Stimulated activated CD4-positive, alpha-beta T cell treated with anti-CD3 and anti-CD28 coated beads, Interleukin-12 subunit alpha, Interleukin-12 subunit beta, amount 100 ng/mL, for 4 hours (primary cell): ENCODE data around the gene SP1.
A peak's percentile ranks its signal among the peaks of the same experiment; 100 is the strongest.
"Not testable (repeated sequence)": the region's sequence is repeated elsewhere in the genome, so short reads cannot be mapped to it uniquely, and the experiment has no call there.

ENCODE experiments used
- DNase-seq: peaks from one replicate; pipeline ENCODE4 v3.0.0-alpha.2; 2020

SP1 gene

DNA sequence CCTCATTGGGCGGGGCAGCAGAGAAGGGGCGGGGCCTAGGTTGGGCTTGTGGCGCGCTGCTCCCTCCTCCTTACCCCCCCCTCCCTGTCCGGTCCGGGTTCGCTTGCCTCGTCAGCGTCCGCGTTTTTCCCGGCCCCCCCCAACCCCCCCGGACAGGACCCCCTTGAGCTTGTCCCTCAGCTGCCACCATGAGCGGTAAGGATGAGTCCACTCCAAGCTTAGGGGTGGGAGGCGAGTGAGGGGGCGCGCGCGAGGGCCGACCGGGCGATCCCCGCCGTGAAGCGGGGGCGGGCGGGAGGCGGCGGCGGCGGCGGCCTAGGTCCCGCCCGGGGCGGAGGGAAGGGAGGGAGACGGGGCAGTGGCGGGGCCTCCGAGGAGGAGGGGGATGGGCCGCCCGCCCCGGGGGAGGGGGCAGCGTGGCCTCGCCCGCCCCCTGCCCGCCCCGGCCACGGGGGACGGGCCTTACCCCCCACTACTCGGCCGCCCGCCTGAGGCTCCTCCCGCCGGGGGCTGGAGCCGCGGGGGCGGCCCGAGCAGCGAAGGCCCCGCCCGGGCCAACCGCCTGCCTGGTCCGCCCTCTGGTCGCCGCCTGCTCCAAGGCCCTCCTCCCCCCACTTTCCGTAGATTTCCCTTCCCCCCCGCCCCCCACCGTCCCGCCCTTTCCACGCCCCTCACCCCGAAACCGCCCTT lies at the start of gene SP1:
TSS of gene SP1 (plus strand) at position 73 of the 690 bp plus-strand sequence. CDS start at position 189, 116 bp downstream.
- peak; percentile 84 for DNase-seq

DNA sequence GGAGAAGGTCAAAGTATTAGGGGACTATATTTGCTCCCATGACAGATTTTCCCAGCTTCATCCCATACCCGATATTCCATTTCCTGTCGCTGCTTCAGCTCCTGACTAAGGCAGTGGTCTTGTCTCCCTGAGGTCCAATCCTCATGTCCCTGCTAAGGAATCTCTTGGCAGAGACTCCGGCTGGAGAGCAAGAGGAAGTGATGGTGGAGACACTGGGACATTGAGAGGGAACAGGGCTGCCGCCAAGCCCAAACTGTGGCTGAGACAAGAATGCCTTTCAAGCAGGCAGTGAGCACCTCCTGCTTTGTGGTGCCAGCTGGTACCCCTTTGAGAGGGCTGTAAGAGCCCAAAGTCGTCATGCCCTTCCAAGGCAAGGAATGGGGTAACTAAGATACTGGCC lies 49.3 kb upstream of the SP1 start:
- no peak for DNase-seq

DNA sequence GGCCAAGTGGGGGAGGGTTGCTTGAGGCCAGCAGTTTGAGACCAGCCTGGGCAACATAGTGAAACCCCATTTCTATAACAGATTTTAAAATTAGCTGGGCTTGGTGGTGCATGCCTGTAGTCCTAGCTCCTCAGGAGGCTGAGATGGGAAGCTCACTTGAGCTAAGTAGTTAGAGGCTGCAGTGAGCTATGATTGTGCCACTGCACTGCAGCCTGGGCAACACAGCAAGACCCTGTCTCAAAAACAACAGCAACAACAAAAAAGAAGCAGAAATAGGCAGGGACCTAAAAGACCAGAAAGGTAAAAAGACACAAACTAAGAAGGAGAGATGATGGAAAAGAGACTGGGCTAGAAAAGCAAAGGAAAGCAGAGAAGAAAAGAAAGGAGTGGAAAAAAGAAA lies 47.6 kb upstream of the SP1 start:
- DNase-seq = not testable (repeated sequence)

DNA sequence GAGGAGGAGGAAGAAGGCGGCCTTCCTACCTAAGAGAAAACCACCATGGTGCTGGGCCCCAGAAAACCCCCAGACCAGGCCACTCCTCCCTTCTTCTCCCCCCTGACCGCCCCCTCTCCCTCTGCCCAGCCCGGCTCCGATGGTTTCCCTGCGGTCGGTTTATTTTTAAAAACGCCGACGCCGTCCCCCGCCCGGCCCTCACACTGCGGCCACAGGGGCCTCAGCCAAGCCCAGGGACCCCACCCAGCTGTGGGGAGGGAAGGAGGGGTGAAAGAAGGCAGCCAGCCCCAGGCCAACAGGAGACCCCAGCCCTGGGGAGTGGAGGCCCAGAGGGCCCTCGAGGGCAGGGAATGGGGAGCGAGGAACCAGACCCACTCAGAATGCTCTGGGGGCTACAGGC lies 47.2 kb upstream of the SP1 start:
- no peak for DNase-seq

DNA sequence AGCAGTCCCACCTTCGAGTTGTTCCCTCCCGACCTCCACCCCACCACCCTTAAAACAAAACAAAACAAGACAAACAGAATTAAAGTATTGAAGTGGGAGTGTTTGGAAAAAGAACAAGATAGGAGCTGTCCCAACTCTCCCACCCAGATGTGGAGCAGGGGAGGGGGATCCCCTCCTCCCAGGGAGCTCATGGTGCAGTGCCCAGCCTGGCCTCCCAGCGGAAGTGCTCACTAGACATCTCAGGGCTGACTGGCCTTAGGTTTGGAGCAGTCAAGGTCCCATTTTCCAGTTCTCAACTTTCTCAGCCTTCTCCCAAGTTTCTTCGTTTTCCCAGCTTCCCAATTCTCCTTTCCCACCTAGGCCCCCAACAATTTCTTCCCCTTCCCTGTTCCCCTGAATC lies 46.7 kb upstream of the SP1 start:
- DNase-seq = no peak

DNA sequence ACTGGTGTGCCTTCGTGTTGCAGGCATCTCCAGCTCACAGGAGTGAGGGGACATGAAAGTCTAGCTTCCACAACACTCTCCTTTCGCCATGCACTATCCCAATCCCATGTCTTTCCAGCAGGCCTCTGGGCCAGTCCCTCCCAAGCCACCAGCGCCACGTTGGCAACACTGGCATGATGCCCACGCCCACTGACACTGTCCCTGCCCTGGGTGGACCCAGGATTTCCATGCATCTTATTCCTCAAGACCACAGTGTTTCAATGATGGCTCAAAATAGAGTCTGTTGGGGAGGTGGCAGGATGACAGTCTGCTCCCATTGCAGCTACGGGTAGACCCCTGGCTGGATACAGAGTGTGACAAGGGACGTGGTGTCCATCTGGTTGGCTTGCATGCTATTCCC lies 46.1 kb upstream of the SP1 start:
- DNase-seq = no peak

DNA sequence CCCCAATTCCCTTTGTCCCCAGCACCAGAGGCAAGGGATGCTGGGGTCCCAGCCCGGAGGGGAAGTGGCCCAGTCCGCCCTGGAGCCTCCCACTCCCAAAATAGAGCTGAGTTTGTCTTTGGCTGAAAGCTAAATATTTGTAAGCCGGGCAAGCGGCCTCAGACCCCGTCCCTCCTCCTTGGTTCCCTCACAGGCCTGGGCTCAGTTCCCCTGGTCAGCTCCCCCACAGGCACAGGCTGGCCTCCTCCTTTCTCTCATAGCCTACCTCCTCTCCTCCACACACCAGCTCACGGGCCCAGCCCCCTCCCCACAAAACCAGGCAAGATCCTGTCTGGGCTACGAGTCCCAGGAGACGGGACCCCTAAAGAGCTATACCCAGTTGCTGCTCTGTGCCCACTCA lies 45.2 kb upstream of the SP1 start:
- no peak for DNase-seq

DNA sequence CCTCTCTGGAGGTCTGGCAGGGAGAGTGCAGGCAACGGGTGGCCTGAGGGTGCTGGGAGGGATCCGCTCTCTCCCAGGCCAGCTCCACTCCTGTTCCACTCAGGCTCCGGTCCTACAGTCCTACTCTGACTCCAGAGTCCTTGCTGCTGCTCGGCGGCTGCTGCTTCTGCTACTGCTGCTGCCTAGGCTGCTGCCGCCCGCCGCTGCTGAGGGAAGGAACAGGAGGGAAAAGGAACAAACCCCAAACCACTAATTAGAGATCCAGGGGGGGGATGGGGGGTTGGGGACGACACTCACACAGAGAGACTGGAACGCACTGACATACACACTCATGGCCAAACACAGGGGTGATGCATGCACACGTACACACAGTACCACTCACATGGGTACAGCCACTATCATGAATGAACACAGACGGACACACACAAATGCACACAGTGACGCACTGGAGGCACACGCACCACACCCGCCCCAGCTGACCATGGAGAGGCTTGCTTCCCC lies 43.7 kb upstream of the SP1 start, which contains the start of gene SP7:
TSS of gene SP7 (minus strand) at position 174 of the 501 bp plus-strand sequence. CDS start 708 bp downstream, outside the sequence.
- DNase-seq = no peak

DNA sequence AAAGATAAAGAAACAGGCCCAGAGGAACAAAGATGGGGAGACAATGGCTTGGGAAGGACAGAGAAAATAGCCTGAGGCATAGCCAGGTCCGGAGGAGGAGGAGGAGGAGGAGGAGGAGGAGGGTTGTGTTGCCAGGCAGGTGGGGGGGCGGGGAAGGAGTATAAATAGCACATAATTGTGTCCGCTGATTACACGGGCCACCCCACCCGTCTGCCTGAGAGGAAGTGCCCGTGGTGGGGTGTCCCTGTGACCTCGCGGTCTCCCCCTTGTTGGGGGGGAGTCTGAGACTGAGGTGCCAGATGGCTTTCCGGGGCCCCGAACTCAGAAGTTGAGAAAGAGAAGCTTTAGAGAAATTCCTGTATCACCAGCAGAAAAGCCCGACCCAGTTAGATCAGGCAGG lies 42.0 kb upstream of the SP1 start:
- DNase-seq = no peak

DNA sequence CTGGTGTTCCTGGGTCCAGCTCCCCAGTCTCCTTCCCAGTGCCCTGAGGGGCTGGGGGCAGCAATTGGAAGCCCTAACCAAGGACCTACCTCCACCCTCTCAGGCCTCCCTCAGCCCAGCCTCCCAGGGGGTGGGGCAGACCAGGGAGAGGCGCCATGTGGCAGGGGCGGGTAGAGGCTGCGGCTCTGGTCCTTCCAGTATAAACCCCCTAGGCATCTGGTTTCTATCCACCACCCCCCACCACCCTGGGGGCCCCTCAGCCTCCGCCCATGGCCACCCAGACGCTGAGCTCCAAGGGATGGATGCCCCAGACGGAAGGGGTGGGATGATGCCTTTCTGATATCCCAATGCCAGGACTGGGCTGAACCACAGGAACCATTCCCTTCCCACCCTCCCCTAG lies 41.1 kb upstream of the SP1 start:
- no peak for DNase-seq

DNA sequence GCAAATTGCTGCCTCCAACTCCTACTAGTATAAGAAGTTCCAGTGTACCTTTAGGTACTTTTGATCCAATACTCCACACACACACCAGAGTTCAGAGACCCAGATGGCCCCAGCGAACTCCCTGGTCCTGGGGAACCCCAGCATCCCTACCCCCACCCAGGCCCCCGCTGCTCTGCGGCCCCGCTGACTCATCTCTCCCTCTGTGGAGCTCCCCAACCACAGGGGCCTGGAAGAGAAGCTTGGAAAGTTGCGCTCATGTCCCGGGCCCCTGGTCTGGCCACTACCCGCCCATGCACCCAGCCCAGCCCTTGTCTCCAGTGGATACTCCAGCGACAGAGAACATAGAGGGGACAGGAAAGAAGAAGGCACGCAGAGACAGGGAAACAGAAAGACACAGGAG lies 39.6 kb upstream of the SP1 start:
- no peak for DNase-seq

DNA sequence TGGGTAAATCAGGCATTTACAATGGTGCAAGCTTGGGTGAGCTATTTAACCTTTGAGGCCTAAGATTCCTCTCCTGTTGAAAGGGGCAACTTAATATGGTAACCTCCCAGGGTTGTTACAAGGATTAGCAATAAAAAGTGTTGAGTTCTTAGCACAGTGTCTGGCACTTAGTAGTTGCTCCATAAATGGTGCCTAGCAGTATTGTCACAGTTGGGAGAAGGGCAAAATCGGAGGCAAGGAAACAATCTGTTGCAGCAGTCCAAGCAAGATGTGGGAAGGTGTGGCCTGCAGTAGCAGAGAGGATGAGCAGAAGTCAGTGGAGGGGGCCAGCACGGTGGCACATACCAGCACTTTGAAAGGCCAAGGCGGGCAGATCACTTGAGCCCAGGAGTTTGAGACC lies 36.5 kb upstream of the SP1 start:
- DNase-seq = no peak

DNA sequence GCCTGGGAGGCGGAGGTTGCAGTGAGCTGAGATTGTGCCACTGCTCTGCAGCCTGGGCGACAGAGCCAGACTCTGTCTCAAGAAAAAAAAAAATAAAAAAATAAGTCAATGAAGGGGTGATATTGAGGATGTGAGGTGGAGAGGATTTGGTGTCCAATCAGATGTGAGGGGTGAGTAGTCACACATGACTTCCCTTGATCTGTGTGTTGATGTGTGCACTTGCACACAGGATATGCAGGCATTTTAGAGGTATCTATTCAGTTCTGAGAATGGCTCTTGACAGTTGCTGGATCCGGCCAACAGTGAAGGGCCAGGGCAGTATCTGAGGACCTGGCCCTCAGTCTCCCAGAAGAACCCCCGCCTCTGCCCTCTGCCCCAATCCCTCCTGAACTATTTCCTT lies 36.0 kb upstream of the SP1 start:
- no peak for DNase-seq

DNA sequence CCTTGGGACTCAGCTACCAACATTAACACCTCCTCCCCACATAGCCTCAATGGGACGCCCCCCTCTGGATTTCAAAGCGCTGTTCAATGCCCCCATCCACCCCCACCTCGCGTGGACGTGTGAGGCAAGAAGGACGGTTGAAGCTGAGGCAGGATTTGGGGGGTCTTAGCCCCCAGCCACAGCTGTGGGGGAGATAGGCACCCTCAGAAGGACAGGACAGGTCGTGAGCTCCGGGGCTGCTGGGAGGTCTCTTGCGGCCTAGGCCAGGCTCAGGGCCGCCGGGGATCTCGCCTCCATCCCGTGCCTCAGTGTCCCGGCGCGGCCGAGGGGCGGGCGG lies 35.5 kb upstream of the SP1 start:
- no peak for DNase-seq

DNA sequence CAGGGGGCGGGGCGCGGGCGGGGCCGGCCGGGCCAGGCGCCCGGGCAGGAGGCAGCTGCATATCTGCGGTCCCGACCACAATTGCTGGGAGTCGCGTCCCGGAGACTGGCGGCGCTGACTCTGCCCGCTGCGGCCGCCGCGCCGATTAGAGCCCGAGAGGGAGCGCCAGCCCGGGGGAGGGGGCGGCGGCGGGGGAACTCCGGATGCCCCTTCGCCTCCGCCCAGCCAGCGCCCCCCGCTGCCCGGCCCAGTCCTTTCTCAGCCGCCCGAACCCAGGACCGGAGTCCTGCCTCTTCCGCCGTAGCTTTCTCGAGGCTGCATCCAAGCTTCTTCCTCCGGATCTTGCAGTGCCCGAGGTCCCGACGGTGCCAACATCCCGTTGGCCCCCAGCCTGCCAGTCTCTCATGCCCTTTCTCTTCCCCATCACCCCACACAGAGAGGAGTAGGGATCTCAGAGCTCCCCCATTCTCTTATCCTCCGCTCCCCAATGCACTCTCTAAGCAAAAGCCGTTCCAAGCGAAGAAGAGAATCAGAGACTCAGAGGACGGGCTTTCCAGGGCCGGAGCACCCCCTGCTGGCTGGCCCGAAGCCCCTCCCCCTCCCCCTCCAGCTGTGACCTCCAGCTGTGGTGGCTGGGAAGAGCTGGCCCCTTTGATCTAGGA lies 35.0 kb upstream of the SP1 start:
- DNase-seq = peak; percentile 69

DNA sequence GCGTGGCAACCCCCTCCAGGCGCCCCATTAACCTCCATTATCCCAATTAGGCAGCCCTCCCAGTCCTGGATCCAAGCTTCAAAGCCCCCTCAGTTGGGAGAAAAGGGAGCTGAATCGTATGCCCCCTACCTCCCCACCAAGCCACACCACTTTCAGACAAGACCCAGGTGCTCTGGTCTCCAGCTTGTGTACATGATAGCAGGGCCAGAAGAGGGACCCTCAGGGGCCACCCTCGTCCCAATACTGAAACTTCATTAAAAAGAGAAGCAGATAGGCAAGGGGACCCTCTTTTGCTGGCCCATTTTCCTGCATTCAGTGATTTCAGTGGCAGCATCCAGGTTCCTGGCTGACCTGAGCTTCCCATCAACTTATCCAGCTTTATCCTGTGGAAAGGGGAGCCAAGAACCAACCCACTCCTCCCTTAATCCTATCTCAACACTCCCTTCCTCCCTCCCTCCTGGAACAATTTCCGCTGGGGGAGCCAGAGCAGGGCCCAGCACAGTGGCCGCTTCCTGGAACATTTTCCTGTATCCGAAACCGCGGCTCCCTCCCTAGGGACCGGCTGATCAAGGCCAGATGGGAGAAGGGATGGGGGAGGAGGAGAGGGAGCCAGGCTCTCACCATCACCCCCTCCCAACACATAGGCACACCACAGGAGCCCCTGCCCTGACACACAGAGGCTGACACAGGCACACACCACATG lies 34.3 kb upstream of the SP1 start:
- no peak for DNase-seq

DNA sequence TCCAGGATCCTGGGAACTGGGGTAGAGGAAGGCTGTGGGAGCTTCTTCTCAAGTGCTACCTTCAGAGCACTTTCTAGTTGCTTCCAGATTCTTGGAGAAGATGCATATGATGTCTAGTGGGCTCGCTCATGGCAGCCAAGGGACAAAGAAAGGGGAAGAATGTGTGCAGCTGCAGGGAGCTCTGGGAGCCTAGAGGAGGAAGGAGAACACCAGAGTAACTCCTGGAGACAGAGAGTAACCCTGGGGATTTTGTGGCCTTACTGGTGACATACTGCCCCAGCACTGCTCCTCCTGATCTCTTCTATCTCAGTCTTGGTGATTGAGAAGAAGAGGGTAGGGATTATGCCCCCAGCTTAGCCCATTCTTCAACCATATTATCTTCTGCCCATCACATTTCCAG lies 33.5 kb upstream of the SP1 start:
- DNase-seq = no peak

DNA sequence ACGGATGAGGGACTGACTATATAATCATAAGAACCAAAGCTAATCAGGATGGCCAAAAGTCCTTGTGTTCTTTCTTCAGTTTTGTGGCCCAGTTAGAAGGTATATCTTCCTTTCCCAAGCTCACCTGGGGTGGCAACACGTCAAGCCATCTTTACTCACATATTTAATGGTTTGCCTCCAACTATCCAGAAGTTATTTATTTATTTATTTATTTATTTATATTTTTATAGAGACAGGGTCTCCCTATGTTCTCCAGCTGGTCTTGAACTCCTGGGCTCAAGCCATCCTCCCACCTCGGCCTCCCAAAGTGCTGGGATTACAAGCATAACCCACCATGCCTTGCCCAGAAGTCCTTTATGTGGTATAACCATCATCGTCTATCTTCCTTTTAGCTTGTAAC lies 32.1 kb upstream of the SP1 start:
- DNase-seq = no peak

DNA sequence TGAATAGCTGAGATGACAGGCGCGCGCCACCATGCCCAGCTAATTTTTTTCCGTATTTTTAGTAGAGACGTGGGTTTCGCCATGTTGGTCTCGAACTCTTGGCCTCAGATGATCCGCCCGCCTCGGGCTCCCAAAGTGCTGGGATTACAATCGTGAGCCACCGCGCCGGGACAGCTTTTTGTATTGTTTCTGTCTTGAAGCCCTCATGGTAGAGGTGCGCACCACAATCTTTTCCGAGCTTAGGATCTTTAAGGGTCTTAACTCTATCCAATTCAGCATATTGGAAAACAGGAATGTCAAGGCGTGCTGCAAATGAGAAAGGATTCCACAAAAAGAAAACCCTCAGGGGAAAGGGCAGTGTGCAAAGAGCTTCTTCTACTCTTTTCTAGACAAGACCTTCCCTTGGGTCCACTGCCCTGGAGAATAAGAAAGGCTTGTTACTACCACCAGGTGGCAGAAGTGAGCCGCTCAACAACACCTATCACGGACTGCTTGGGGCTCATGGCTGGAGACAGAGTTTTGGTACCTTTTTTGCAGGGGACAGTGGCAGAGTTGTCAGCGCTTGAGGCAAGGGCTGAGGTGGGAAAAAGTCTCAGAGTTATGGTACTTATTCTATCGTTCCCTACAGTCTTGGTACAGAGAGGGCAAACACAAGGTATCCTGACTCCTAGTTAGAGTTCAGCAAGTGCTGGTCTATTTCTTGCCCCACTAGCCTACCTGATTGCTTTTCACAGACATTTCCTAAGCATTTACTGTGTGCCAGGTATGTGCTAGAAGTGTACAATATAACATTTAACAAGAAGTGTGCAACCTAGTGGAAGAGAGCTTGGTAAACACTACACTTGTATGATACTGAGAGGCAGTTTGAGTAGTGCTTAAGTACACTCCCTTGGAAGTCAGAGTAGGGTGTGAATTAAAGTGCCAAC lies 27.4 kb upstream of the SP1 start:
- DNase-seq = peak; percentile 69

DNA sequence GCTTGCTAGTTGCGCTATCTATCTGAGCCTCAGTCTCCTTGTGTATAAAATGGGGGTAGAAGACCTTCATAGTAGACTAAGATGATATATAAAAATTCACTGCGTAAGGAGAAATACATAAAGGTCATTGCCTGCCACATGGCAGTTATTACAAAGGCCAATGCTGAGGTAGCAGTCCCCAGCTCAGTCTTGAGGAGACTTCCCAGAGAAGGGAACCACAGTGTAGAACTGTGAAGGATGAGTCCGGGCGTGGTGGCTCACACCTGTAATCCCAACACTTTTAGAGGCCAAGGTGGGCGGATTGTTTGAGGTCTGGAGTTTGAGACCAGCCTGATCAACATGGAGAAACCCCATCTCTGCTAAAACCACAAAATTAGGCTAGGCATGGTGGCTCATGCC lies 26.7 kb upstream of the SP1 start:
- DNase-seq = no peak

DNA sequence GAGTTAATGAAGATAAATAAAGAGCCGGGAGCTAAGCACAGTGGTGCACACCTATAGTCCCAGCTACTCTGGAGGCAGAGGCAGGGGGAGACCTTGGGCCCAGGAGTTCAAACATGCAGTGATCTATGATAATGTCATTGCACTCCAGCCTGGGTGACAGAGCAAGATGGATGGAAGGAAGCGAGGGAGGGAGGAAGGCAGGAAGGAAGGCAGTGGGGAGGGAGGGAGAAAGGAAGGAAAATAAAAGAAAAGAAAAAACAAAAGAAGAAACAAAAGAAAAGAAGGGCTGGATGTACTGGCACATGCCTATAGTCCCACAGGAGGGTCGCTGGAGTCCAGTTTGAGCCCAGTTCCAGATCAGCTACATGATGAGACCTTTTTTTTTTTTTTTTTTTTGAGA lies 24.9 kb upstream of the SP1 start:
- no peak for DNase-seq

DNA sequence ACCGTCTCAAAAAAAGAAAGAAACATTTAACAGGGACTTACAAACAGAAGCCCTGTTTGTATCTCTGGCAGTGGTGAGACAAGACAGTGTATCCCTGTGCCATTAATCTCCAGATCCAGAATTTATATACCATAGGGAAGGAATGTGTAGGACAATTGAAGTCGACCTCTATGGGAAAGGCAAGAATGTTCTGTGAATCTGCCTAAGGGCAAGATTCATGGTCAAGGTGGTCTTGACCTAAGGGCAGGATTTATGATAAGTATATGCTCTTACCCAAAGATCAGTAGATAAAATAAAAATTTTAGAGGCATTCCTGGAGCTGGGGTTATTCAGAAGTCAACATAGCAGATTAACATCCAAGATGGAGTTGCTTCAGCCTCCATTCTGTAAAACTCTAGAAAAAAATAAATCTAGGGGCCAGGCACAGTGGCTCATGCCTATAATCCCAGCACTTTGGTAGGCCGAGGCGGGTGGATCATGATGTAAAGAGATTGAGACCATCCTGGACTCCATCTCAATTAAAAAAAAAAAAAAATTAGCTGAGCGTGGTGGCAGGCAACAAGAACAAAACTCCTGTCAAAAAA lies 21.0 kb upstream of the SP1 start:
- no peak for DNase-seq

DNA sequence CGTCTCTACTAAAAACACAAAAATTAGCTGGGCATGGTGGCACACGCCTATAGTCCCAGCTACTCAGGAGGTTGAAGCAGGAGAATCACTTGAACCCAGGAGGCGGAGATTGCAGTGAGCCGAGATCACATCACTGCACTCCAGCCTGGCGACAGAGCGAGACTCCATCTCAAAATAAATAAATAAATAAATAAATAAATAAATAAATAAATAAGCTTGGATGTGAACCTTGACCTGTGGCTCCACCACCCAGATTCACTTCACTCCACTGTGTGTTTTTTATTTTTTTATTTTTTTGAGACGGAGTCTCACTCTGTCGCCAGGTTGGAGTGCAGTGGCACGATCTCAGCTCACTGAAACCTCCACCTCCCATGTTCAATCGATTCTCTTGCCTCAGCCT lies 18.3 kb upstream of the SP1 start:
- not testable (repeated sequence) for DNase-seq
